Transverse colon (tissue), 4 donors: Measurements from ENCODE around the gene COL4A5.
A peak's percentile ranks its signal among the peaks of the same experiment; 100 is the strongest.

ENCODE experiments used
- CTCF ChIP-seq, 5 experiments: fragments of 200-600 bp in 3 of 5; fragments of 450-650 bp in 2 of 5; sonication (generic) in 3 of 5; IDR thresholded peaks; 1 replicate in 2 of 5; 2 replicates in 3 of 5; pipeline ENCODE4 v1.5.1; 2016 to 2017; ENCODE audit warnings: antibody characterized with exemption in 5 of 5, inconsistent platforms in 3 of 5, mild to moderate bottlenecking in 2 of 5, moderate library complexity in 1 of 5
- EP300 ChIP-seq: sonication (generic); formaldehyde crosslinking; IDR thresholded peaks from one replicate; pipeline ENCODE4 v1.6.1; 2017; ENCODE audit warnings: antibody characterized with exemption, low read depth
- POLR2A ChIP-seq: fragments of 450-650 bp; IDR thresholded peaks from one replicate; pipeline ENCODE4 v1.6.1; 2016; ENCODE audit warnings: antibody characterized with exemption, mild to moderate bottlenecking, moderate library complexity
- POLR2AphosphoS5 ChIP-seq, 3 donors: sonication (generic); formaldehyde crosslinking; IDR thresholded peaks; one replicate each; pipeline ENCODE4 v1.6.1; 2016; ENCODE audit warnings: antibody characterized with exemption in 3 of 3

- TF ChIP-seq CTCF (IDR thresholded peaks at IDR 0.05) (peak in 2 of 5 experiments; percentile 11 to 22), EP300 (no peak), POLR2A (no peak), POLR2AphosphoS5 (IDR thresholded peaks at IDR 0.05) (no peak)
These were observed 259.7 kb downstream of the COL4A5 start for GRCh38 chrX:108699368-108699767.
